Activated CD4-positive, alpha-beta T cell treated with anti-CD3 and anti-CD28 coated beads, Interleukin-2, amount 10 ng/mL, durations not matched to agents 24 days and 14 days (primary cell): Measurements from ENCODE around the gene DGCR2. TPM values are rescaled to one million over a fixed set of nuclear protein-coding genes. Genes with fewer than 3 reads are reported as not detected.
"Not testable (repeated sequence)": the region's sequence is repeated elsewhere in the genome, so short reads cannot be mapped to it uniquely, and the experiment has no call there.

Experiments
- DNase-seq: peaks from one replicate; pipeline ENCODE4 v3.0.0; 2022
- H3K27ac Mint-ChIP-seq: one replicate; pipeline ENCODE4 v1.8.0; 2022; ENCODE audit warnings: mild to moderate bottlenecking, mixed read lengths
- H3K27me3 Mint-ChIP-seq: one replicate; pipeline ENCODE4 v1.8.0; 2022; ENCODE audit warnings: mixed read lengths
- H3K36me3 Mint-ChIP-seq: one replicate; pipeline ENCODE4 v1.8.0; 2022; ENCODE audit warnings: low read depth, mild to moderate bottlenecking, mixed read lengths
- H3K4me1 Mint-ChIP-seq: one replicate; pipeline ENCODE4 v1.8.0; 2021; ENCODE audit warnings: mixed read lengths
- H3K4me3 Mint-ChIP-seq: one replicate; pipeline ENCODE4 v1.8.0; 2022; ENCODE audit warnings: mild to moderate bottlenecking, moderate library complexity, mixed read lengths
- H3K9me3 Mint-ChIP-seq: one replicate; pipeline ENCODE4 v1.8.0; 2021; ENCODE audit warnings: mixed read lengths
- intact Hi-C: fragments of 100-400 bp; cut with micrococcal nuclease; formaldehyde crosslinking; loops from one replicate; pipeline ENCODE4 v1.15.1; 2023
- total RNA-seq: library from RNA; stranded (reverse); gene quantifications from 2 replicates; pipeline ENCODE4 v1.2.3, GENCODE V29; 2022

The DGCR2 gene
- total RNA-seq, 1 donor from 2014 or later, result 25.5 TPM

GRCh38 chr22:19001204-19001603, 121.0 kb downstream of the DGCR2 start:
- H3K27ac Mint-ChIP-seq, result no peak overlapping the region
- H3K4me3 Mint-ChIP-seq, result no peak overlapping the region
- intact Hi-C loops, result no loop called here
- H3K4me1 Mint-ChIP-seq, result no peaks in the 10 kb centered on the region
- DNase-seq, result no peak
- peaks cover 11% of the 10 kb centered on the region for H3K27me3 Mint-ChIP-seq
- H3K9me3 Mint-ChIP-seq, result no peaks in the 10 kb centered on the region
- H3K36me3 Mint-ChIP-seq, result no peaks in the 10 kb centered on the region

- H3K36me3 Mint-ChIP-seq, H3K27ac Mint-ChIP-seq, H3K4me1 Mint-ChIP-seq, H3K9me3 Mint-ChIP-seq, DNase-seq, intact Hi-C loops, H3K4me3 Mint-ChIP-seq: not testable (repeated sequence)
- peaks cover 11% of the 10 kb centered on the region for H3K27me3 Mint-ChIP-seq
Observed at GRCh38 chr22:19000106-19000505, 122.1 kb downstream of the DGCR2 start.

GRCh38 chr22:18999416-18999815, 122.8 kb downstream of the DGCR2 start:
- no peaks in the 10 kb centered on the region for H3K9me3 Mint-ChIP-seq
- no peak for DNase-seq
- intact Hi-C loops, result no loop called here

DNA sequence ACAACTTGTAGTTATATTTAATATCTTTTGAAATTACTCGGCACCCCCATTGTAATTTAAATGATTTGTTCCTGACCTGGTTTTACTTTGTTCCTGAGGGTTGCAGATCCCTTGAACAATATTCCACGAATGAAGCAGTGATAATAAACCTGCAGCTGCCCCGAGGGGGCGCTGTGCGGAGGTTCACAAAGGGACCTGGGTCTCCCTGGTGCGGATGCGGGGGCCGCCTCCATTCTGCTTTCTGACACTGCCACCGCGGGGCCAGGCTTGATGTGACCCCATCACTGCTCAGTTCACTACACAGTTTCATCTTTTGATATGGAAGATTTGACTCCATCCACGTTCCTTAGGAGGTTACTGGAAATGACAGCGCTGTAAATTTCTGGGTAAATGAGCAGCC, 123.2 kb downstream of the DGCR2 start:
- no peak overlapping the region for H3K4me3 Mint-ChIP-seq
- intact Hi-C loops, result no loop called here
- no peaks in the 10 kb centered on the region for H3K36me3 Mint-ChIP-seq
- H3K9me3 Mint-ChIP-seq, result no peaks in the 10 kb centered on the region
- no peak for DNase-seq
- no peaks in the 10 kb centered on the region for H3K4me1 Mint-ChIP-seq
- H3K27me3 Mint-ChIP-seq, result peaks cover 11% of the 10 kb centered on the region
- H3K27ac Mint-ChIP-seq, result no peak overlapping the region

More at GRCh38 chr22:18999416-18999815, 122.8 kb downstream of the DGCR2 start:
- Mint-ChIP-seq H3K27me3 (peaks cover 11% of the 10 kb centered on the region), H3K27ac (no peak overlapping the region), H3K4me3 (no peak overlapping the region), H3K36me3 (no peaks in the 10 kb centered on the region), H3K4me1 (no peaks in the 10 kb centered on the region)

DNA sequence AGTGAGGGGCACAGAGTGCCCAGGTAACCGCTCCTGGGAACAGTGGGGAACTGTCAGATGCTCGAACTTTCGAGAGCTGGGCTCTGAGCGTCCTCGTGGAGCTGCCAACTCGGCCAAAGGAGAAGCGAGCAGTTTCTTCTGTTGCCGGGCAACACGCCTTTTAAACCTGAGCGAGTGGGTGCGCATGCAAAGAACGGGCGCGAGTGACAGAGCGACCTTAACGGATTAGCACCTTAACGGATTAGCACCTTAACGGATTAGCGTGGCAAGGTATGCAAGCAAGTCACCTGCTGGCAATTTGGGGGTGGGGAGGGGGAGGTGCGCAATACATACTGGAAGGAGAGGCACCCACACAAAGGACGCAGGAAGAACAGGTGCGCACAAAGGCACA, 124.3 kb downstream of the DGCR2 start:
- Mint-ChIP-seq H3K4me1 (no peaks in the 10 kb centered on the region), H3K9me3 (no peaks in the 10 kb centered on the region), H3K27me3 (peaks cover 11% of the 10 kb centered on the region), H3K4me3 (no peak overlapping the region), H3K36me3 (no peaks in the 10 kb centered on the region), H3K27ac (no peak overlapping the region)
- intact Hi-C loops, result no loop called here
- no peak for DNase-seq

DNA sequence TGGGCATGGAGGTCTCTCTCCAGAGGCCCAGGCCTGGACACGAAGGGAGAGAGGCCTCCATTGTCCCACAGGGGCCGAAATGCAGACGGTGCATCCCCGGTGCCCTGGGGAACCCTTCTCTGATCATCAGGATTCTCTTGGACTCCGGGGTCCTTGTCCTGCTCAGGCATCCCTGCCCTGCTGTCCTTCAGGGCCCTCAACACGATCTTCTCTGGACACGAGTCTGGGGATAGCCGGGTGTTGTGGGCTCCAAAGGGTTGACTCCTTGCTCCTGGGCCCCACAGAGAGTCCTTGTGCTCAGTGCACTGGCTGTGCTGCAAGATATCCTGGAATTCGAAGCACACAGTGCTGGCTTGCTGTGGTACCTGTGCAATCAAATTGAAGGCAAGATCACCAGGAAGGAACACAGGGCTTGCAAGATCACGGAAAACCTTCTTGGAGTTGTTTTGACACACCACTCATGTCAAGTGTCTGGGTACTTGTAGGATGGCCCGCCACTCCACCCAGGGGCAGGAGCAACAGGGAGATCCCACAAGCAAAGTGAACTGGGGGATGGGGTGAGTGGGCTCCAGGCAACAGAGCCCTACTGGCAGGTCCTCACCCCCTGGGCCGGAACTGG, 124.8 kb downstream of the DGCR2 start:
- intact Hi-C loops, result no loop called here
- no peak overlapping the region for H3K27ac Mint-ChIP-seq
- no peaks in the 10 kb centered on the region for H3K4me1 Mint-ChIP-seq
- no peak for DNase-seq
- H3K27me3 Mint-ChIP-seq, result peaks cover 10% of the 10 kb centered on the region
- no peak overlapping the region for H3K4me3 Mint-ChIP-seq
- no peaks in the 10 kb centered on the region for H3K9me3 Mint-ChIP-seq
- H3K36me3 Mint-ChIP-seq, result no peaks in the 10 kb centered on the region

- Mint-ChIP-seq H3K4me3 (no peak overlapping the region), H3K36me3 (no peaks in the 10 kb centered on the region), H3K27ac (no peak overlapping the region), H3K9me3 (no peaks in the 10 kb centered on the region), H3K4me1 (no peaks in the 10 kb centered on the region), H3K27me3 (peaks cover 6% of the 10 kb centered on the region)
- intact Hi-C loops, result no loop called here
- DNase-seq, result no peak
Observed at GRCh38 chr22:18996376-18996900, 125.8 kb downstream of the DGCR2 start.

- no peak for DNase-seq
- H3K36me3 Mint-ChIP-seq, result no peaks in the 10 kb centered on the region
- H3K4me1 Mint-ChIP-seq, result no peaks in the 10 kb centered on the region
- no peak overlapping the region for H3K4me3 Mint-ChIP-seq
- H3K27me3 Mint-ChIP-seq, result peaks cover 6% of the 10 kb centered on the region
- intact Hi-C loops, result no loop called here
- no peaks in the 10 kb centered on the region for H3K9me3 Mint-ChIP-seq
- H3K27ac Mint-ChIP-seq, result no peak overlapping the region
Observed at GRCh38 chr22:18995327-18995711, 126.9 kb downstream of the DGCR2 start.

DNA sequence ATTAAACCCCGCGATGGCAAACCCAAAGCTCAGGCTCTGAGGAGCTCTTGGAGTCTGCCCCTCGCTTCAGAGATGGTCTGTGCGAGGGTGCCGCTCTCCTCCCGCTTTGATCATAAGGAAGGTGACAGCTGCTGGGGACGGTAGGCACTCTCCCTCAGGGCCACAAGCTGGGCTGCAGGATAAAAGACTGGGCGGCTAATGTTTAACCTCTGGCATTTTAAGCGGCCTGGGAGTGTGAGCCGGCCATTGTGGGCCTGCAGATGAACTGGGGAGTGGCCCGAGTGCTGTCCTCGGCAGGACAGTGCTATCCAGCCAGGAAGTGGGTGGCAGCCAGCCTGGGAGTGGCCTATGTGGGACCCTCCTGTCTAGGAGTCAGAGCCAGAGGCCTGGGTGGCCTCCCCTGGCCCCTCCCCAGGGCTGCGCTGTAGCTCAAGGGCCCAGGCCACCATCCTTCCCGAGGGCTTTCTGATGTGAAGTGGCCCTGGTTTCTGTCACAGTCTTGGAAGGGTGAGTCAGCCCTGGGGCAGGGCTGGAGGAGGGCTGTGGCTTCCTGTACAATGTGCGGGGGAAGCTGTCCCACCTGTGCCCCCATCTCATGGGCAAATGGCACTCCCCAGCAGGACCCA, 127.4 kb downstream of the DGCR2 start:
- Mint-ChIP-seq H3K27me3 (peaks cover 6% of the 10 kb centered on the region), H3K4me1 (no peaks in the 10 kb centered on the region), H3K27ac (no peak overlapping the region), H3K4me3 (no peak overlapping the region), H3K36me3 (no peaks in the 10 kb centered on the region), H3K9me3 (no peaks in the 10 kb centered on the region)
- intact Hi-C loops, result no loop called here
- no peak for DNase-seq

GRCh38 chr22:18994056-18994455, 128.2 kb downstream of the DGCR2 start:
- H3K27me3 Mint-ChIP-seq, result peaks cover 2% of the 10 kb centered on the region
- intact Hi-C loops, result no loop called here
- no peak overlapping the region for H3K4me3 Mint-ChIP-seq

GRCh38 chr22:18992543-18993198, 129.5 kb downstream of the DGCR2 start:
- H3K9me3 Mint-ChIP-seq, result no peaks in the 10 kb centered on the region
- H3K27ac Mint-ChIP-seq, result no peak overlapping the region
- no peaks in the 10 kb centered on the region for H3K27me3 Mint-ChIP-seq
- no peaks in the 10 kb centered on the region for H3K36me3 Mint-ChIP-seq
- intact Hi-C loops, result no loop called here
- DNase-seq, result no peak
- H3K4me3 Mint-ChIP-seq, result no peak overlapping the region
- H3K4me1 Mint-ChIP-seq, result no peaks in the 10 kb centered on the region

More at GRCh38 chr22:18994056-18994455, 128.2 kb downstream of the DGCR2 start:
- no peaks in the 10 kb centered on the region for H3K36me3 Mint-ChIP-seq
- H3K9me3 Mint-ChIP-seq, result no peaks in the 10 kb centered on the region
- no peaks in the 10 kb centered on the region for H3K4me1 Mint-ChIP-seq
- no peak overlapping the region for H3K27ac Mint-ChIP-seq
- DNase-seq, result no peak

GRCh38 chr22:18991821-18992442, 130.3 kb downstream of the DGCR2 start:
- no peaks in the 10 kb centered on the region for H3K36me3 Mint-ChIP-seq
- no peak overlapping the region for H3K27ac Mint-ChIP-seq
- H3K4me1 Mint-ChIP-seq, result no peaks in the 10 kb centered on the region
- H3K27me3 Mint-ChIP-seq, result no peaks in the 10 kb centered on the region
- H3K4me3 Mint-ChIP-seq, result no peak overlapping the region
- no peaks in the 10 kb centered on the region for H3K9me3 Mint-ChIP-seq
- intact Hi-C loops, result no loop called here
- no peak for DNase-seq

DNA sequence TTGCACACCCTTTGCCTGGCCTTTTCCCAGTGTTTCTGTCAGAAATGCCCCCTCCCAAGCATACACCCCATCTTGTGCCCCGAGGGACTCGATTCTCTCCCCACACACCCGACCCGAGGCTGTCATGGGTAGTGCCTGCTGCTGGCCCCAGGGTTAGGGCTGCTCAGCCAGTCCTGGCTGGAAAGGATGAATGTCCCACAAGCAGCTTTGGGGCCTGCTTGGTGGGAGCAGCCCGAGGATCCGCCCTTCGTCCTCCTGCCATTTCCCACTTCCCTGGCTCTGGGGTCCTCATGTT, 131.1 kb downstream of the DGCR2 start:
- Mint-ChIP-seq H3K36me3 (no peaks in the 10 kb centered on the region), H3K4me1 (no peaks in the 10 kb centered on the region), H3K27me3 (no peaks in the 10 kb centered on the region), H3K27ac (no peak overlapping the region), H3K4me3 (no peak overlapping the region), H3K9me3 (no peaks in the 10 kb centered on the region)
- intact Hi-C loops, result no loop called here
- no peak for DNase-seq
